K562 (cell line): ENCODE data around the gene EXOC6. TPM values are rescaled to one million over a fixed set of nuclear protein-coding genes. Genes with fewer than 3 reads are reported as not detected.

Experiments used
- AFF1 ChIP-seq, 2 experiments: fragments of 450-650 bp; IDR thresholded peaks; 2 replicates each; pipeline ENCODE4 v1.6.1; 2018; ENCODE audit warnings: mild to moderate bottlenecking in 2 of 2, low read depth in 1 of 2; ENCODE audit not compliant: partially characterized antibody in 2 of 2
- ATF3 ChIP-seq, 2 experiments: fragments of 450-650 bp in 1 of 2; sonication (generic) in 1 of 2; formaldehyde crosslinking in 1 of 2; IDR thresholded peaks in 1 of 2; conservative IDR thresholded peaks in 1 of 2; 2 replicates each; pipeline versions ENCODE4 v1.6.1 to v1.8.1; 2016 to 2023; ENCODE audit warnings: mild to moderate bottlenecking in 2 of 2, moderate library complexity in 2 of 2, inconsistent platforms in 1 of 2, missing genetic modification reagents in 1 of 2
- JUND ChIP-seq, 2 experiments: IDR thresholded peaks; 2 replicates in 1 of 2; 3 replicates in 1 of 2; pipeline ENCODE4 v1.6.1; 2011; ENCODE audit warnings: borderline replicate concordance in 2 of 2, low read depth in 2 of 2, low read length in 2 of 2, improper control_type of control experiment in 1 of 2, missing biosample characterization in 1 of 2, missing genetic modification characterization in 1 of 2, missing genetic modification reagents in 1 of 2
- MAFG ChIP-seq: fragments of 450-650 bp; conservative IDR thresholded peaks from 2 replicates; pipeline ENCODE4 v1.6.1; 2016; ENCODE audit warnings: missing genetic modification characterization, missing compliant biosample characterization
- MEF2A ChIP-seq: IDR thresholded peaks from 2 replicates; pipeline ENCODE4 v1.6.1; 2011; ENCODE audit warnings: low read depth, mild to moderate bottlenecking, low read length, moderate library complexity; ENCODE audit not compliant: control insufficient read depth
- MEIS2 ChIP-seq: fragments of 450-650 bp; IDR thresholded peaks from 2 replicates; pipeline ENCODE4 v1.6.1; 2014; ENCODE audit warnings: mild to moderate bottlenecking; ENCODE audit not compliant: partially characterized antibody
- NCOR1 ChIP-seq: fragments of 450-650 bp; IDR thresholded peaks from 2 replicates; pipeline ENCODE4 v1.6.1; 2016; ENCODE audit warnings: mild to moderate bottlenecking, moderate library complexity
- PKNOX1 ChIP-seq: fragments of 450-650 bp; IDR thresholded peaks from 2 replicates; pipeline ENCODE4 v1.6.1; 2016
- SMARCA5 ChIP-seq: fragments of 450-650 bp; IDR thresholded peaks from 2 replicates; pipeline ENCODE4 v1.6.1; 2016
- TAL1 ChIP-seq: fragments of 450-650 bp; IDR thresholded peaks from 2 replicates; pipeline ENCODE4 v1.6.1; 2016; ENCODE audit warnings: mild to moderate bottlenecking
- TCF3 ChIP-seq: sonication (generic); formaldehyde crosslinking; IDR thresholded peaks from 2 replicates; pipeline ENCODE4 v1.4.0; 2020; ENCODE audit warnings: mild to moderate bottlenecking, missing genetic modification reagents
- TEAD4 ChIP-seq, 2 experiments: sonication (generic) in 1 of 2; formaldehyde crosslinking in 1 of 2; IDR thresholded peaks; 2 replicates each; pipeline versions ENCODE4 v1.6.1 to v1.8.0; 2012 to 2022; ENCODE audit warnings: borderline replicate concordance in 1 of 2, inconsistent platforms in 1 of 2, low read length in 1 of 2, mild to moderate bottlenecking in 1 of 2, missing genetic modification reagents in 1 of 2
- ZFP36 ChIP-seq: fragments of 150-350 bp; IDR thresholded peaks from 2 replicates; pipeline ENCODE4 v1.6.1; 2018; ENCODE audit warnings: low read length, low read depth; ENCODE audit not compliant: partially characterized antibody
- ZNF175 ChIP-seq: fragments of 200-800 bp; sonication (Bioruptor generic); IDR thresholded peaks from 2 replicates; pipeline ENCODE4 v1.6.1; 2016; ENCODE audit warnings: low read depth, mild to moderate bottlenecking, missing genetic modification characterization, missing compliant biosample characterization
- ZNF780A ChIP-seq: fragments of 250-450 bp; sonication (Bioruptor Pico); IDR thresholded peaks from 2 replicates; pipeline ENCODE4 v1.5.0; 2021; ENCODE audit warnings: mild to moderate bottlenecking
- polyA plus RNA-seq, 8 experiments: library from polyadenylated mRNA; depleted of rRNA in 4 of 8; stranded (reverse) in 5 of 8; unstranded in 3 of 8; fragments of >200 nt; fragmentation: Nextera tagmentation in 2 of 8; fragmentation: Illumina TruSeq in 1 of 8; extraction: Ambion mirVana in 2 of 8; extraction: Trizol in 1 of 8; gene quantifications; 2 replicates each; pipeline versions ENCODE4 v1.2.1 to v1.2.3, GENCODE V29; 2011 to 2014; ENCODE audit warnings: inconsistent platforms in 1 of 8, missing spikeins in 1 of 8
- total RNA-seq, 7 experiments: library from RNA; depleted of rRNA in 6 of 7; stranded (reverse); fragments of >200 nt in 6 of 7; fragmentation: Illumina TruSeq in 2 of 7; extraction: Trizol in 2 of 7; gene quantifications; 2 replicates each; pipeline versions ENCODE4 v1.2.1 to v1.2.3, GENCODE V29; 2011 to 2021; ENCODE audit warnings: low replicate concordance in 1 of 7
- TF ChIP-seq, protein P1 (sequence below), 3 experiments: IDR thresholded peaks in 2 of 3; conservative IDR thresholded peaks in 1 of 3; 2 replicates each; pipeline ENCODE4 v1.5.1; 2011 to 2012; ENCODE audit warnings: low read length in 3 of 3, mild to moderate bottlenecking in 3 of 3, control low read depth in 2 of 3, improper control_type of control experiment in 1 of 3, inconsistent platforms in 1 of 3, low read depth in 1 of 3, mixed read lengths in 1 of 3, moderate library complexity in 1 of 3; ENCODE audit not compliant: insufficient read depth in 2 of 3
- TF ChIP-seq, protein P2 (sequence below): fragments of 450-650 bp; IDR thresholded peaks from one replicate; pipeline ENCODE4 v1.6.1; 2018; ENCODE audit warnings: mild to moderate bottlenecking, moderate library complexity; ENCODE audit not compliant: partially characterized antibody

The EXOC6 gene
- total and polyA plus RNA-seq, 9 of the 15 experiments (the other 6 are each of a cell fraction or from before 2014, with no cell fraction given): 13.9 to 42.8 (median 24.9) TPM

GRCh38 chr10:92990615-92991014 is 142.3 kb downstream of the EXOC6 start (continued):
- TF ChIP-seq, protein P1, sequence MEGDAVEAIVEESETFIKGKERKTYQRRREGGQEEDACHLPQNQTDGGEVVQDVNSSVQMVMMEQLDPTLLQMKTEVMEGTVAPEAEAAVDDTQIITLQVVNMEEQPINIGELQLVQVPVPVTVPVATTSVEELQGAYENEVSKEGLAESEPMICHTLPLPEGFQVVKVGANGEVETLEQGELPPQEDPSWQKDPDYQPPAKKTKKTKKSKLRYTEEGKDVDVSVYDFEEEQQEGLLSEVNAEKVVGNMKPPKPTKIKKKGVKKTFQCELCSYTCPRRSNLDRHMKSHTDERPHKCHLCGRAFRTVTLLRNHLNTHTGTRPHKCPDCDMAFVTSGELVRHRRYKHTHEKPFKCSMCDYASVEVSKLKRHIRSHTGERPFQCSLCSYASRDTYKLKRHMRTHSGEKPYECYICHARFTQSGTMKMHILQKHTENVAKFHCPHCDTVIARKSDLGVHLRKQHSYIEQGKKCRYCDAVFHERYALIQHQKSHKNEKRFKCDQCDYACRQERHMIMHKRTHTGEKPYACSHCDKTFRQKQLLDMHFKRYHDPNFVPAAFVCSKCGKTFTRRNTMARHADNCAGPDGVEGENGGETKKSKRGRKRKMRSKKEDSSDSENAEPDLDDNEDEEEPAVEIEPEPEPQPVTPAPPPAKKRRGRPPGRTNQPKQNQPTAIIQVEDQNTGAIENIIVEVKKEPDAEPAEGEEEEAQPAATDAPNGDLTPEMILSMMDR (IDR thresholded peaks at IDR 0.05 in 2 of 3, conservative IDR thresholded peaks at IDR 0.05 in 1 of 3; ENCODE audit: insufficient read depth in 2 of 3, low read depth in 1 of 3, low read length in 3 of 3): no peak
- peak; percentile 39; the same call in 1 of the 2 replicates for TF ChIP-seq TCF3 (CRISPR knock-in tag)
- no peak for TF ChIP-seq SMARCA5
- no peak for TF ChIP-seq ZNF780A
- 0 out of 2 replicates have a peak, but pooled peaks have one; percentile 20 for TF ChIP-seq NCOR1
- peak; percentile 81 for TF ChIP-seq MEIS2
- TF ChIP-seq JUND (IDR thresholded peaks at IDR 0.05; ENCODE audit: borderline replicate concordance, low read depth, low read length): peak; percentile 81
- peak; percentile 76; the same call in 2 of the 3 replicates for TF ChIP-seq JUND (tag; IDR thresholded peaks at IDR 0.05; ENCODE audit: borderline replicate concordance, low read depth, low read length)
- peak in 1 of 2 experiments; percentile 17 for TF ChIP-seq AFF1 (IDR thresholded peaks at IDR 0.05; ENCODE audit: low read depth in 1 of 2, partially characterized antibody in 2 of 2)
- peak; percentile 26; the same call in 1 of the 2 replicates for TF ChIP-seq TAL1
- peak; percentile 64 for TF ChIP-seq ATF3 (IDR thresholded peaks at IDR 0.05)
- TF ChIP-seq ATF3 (CRISPR knock-in tag; conservative IDR thresholded peaks at IDR 0.05): no peak
- TF ChIP-seq ZNF175 (CRISPR knock-in tag): no peak
- 0 out of 2 replicates have a peak, but pooled peaks have one; percentile 34 for TF ChIP-seq PKNOX1
- no peak for TF ChIP-seq MEF2A
- 0 out of 2 replicates have a peak, but pooled peaks have one; percentile 16 for TF ChIP-seq TEAD4 (IDR thresholded peaks at IDR 0.05; ENCODE audit: low read length)
- TF ChIP-seq TEAD4 (CRISPR knock-in tag; IDR thresholded peaks at IDR 0.05; ENCODE audit: borderline replicate concordance): no peak
- TF ChIP-seq MAFG (tag): no peak
- TF ChIP-seq, protein P2, sequence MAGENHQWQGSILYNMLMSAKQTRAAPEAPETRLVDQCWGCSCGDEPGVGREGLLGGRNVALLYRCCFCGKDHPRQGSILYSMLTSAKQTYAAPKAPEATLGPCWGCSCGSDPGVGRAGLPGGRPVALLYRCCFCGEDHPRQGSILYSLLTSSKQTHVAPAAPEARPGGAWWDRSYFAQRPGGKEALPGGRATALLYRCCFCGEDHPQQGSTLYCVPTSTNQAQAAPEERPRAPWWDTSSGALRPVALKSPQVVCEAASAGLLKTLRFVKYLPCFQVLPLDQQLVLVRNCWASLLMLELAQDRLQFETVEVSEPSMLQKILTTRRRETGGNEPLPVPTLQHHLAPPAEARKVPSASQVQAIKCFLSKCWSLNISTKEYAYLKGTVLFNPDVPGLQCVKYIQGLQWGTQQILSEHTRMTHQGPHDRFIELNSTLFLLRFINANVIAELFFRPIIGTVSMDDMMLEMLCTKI: no peak
- no peak for TF ChIP-seq ZFP36
